Measurements from ENCODE around the gene RNF115.

DNA sequence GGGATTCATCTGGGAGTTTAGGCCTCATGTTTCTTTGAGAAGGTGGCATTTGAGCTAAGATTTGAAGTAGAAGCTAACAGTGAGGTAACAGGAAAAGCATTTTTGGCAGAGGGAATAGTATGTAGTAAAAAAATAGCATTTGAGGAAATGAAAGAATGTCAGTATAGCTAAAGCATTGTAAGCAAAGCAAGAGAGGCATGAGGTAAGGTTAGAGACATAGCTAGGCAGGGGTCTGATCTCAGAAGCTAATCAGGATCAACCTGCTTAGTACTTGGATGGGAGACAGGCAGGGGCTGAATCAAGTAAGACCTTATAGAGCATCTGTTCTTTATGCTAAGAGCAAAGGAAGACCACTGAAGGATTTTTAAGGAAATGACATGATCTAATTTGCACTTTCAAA lies 4.1 kb upstream of the RNF115 start:
- no peak for TF ChIP-seq TSC22D2 (CRISPR knock-in tag; IDR thresholded peaks at IDR 0.05; ENCODE audit: borderline replicate concordance)
- TF ChIP-seq, protein P1, sequence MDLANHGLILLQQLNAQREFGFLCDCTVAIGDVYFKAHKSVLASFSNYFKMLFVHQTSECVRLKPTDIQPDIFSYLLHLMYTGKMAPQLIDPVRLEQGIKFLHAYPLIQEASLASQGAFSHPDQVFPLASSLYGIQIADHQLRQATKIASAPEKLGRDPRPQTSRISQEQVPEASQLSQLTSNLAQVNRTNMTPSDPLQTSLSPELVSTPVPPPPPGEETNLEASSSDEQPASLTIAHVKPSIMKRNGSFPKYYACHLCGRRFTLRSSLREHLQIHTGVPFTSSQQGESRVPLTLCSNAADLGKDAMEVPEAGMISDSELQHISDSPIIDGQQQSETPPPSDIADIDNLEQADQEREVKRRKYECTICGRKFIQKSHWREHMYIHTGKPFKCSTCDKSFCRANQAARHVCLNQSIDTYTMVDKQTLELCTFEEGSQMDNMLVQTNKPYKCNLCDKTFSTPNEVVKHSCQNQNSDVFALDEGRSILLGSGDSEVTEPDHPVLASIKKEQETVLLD (CRISPR knock-in tag; IDR thresholded peaks at IDR 0.05; ENCODE audit: low read depth), result no peak
- no peak for TF ChIP-seq DMAP1 (CRISPR knock-in tag; IDR thresholded peaks at IDR 0.05)
- no peak for TF ChIP-seq MYC (CRISPR knock-in tag; IDR thresholded peaks at IDR 0.05; ENCODE audit: borderline replicate concordance)
- TF ChIP-seq SOX13 (IDR thresholded peaks at IDR 0.05), result no peak
- no peak for TF ChIP-seq SOX13 (CRISPR knock-in tag; conservative IDR thresholded peaks at IDR 0.05 in 1 of 2, IDR thresholded peaks at IDR 0.05 in 1 of 2)
- TF ChIP-seq HNF4A (CRISPR knock-in tag; IDR thresholded peaks at IDR 0.05), result no peak
- no peak for TF ChIP-seq NR1H2 (CRISPR knock-in tag; IDR thresholded peaks at IDR 0.05; ENCODE audit: borderline replicate concordance, low read depth)
- TF ChIP-seq, protein P2, sequence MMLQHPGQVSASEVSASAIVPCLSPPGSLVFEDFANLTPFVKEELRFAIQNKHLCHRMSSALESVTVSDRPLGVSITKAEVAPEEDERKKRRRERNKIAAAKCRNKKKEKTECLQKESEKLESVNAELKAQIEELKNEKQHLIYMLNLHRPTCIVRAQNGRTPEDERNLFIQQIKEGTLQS (CRISPR knock-in tag; IDR thresholded peaks at IDR 0.05), result no peak
- TF ChIP-seq RNF2 (conservative IDR thresholded peaks at IDR 0.05; ENCODE audit: low read depth), result no peak
- TF ChIP-seq AGO2 (optimal IDR thresholded peaks at IDR 0.05; ENCODE audit: low read depth, low read length), result no peak
- TF ChIP-seq ZBTB42 (CRISPR knock-in tag; IDR thresholded peaks at IDR 0.05), result no peak
- TF ChIP-seq TAF1 (CRISPR knock-in tag; IDR thresholded peaks at IDR 0.05), result no peak
- TF ChIP-seq FOXM1 (CRISPR knock-in tag; IDR thresholded peaks at IDR 0.05), result no peak

All from HepG2 (cell line).